PFSK-1 (cell line): Measurements from ENCODE around the gene BAIAP3.

Experiments used
- FOXP2 ChIP-seq: optimal IDR thresholded peaks from 2 replicates; pipeline ENCODE3; 2011; ENCODE audit warnings: borderline replicate concordance, control low read depth, inconsistent platforms; ENCODE audit not compliant: insufficient read depth; ENCODE audit errors: extremely low read length, extremely low read depth
- POLR2AphosphoS5 ChIP-seq: IDR thresholded peaks from 2 replicates; pipeline ENCODE4 v1.6.1; 2012; ENCODE audit warnings: low read depth, mild to moderate bottlenecking, control low read depth, low read length, moderate library complexity
- SIN3A ChIP-seq: IDR thresholded peaks from 2 replicates; pipeline ENCODE4 v1.6.1; 2012; ENCODE audit warnings: mild to moderate bottlenecking, low read length, moderate library complexity, borderline replicate concordance; ENCODE audit not compliant: insufficient read depth
- TAF1 ChIP-seq: IDR thresholded peaks from 2 replicates; pipeline ENCODE4 v1.6.1; 2012; ENCODE audit warnings: low read length, control low read depth, borderline replicate concordance; ENCODE audit not compliant: insufficient read depth
- TF ChIP-seq, protein P1 (sequence below), 2 experiments: IDR thresholded peaks; 2 replicates each; pipeline versions ENCODE4 v1.6.1 to v1.8.0; 2011 to 2012; ENCODE audit warnings: low read depth in 2 of 2, low read length in 2 of 2, control low read depth in 1 of 2, inconsistent platforms in 1 of 2, mild to moderate bottlenecking in 1 of 2, moderate library complexity in 1 of 2; ENCODE audit not compliant: insufficient read depth in 1 of 2

BAIAP3 gene

DNA sequence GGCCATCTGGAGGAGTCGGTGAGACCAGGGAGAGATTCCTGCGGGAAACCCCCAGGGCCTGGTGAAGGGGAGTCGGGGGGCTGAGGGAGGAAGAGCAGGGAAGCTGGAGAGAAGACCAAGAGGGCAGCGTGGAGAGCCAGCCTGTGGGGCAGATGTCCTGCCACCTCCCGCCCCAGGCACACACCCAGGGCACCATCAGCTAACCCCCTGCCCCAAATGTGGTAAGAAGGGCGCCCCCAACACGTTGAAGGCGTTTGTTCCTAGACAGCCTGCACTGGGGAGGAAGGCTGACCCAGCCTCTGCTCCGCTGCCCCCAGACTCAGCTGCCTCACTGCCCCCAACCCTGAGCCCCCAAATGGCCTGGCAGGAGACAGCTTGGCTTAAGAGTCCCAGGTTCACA lies 1.3 kb downstream of the BAIAP3 start:
- TF ChIP-seq SIN3A (no peak), FOXP2 (no peak), POLR2AphosphoS5 (no peak), TAF1 (no peak)
- TF ChIP-seq, protein P1, sequence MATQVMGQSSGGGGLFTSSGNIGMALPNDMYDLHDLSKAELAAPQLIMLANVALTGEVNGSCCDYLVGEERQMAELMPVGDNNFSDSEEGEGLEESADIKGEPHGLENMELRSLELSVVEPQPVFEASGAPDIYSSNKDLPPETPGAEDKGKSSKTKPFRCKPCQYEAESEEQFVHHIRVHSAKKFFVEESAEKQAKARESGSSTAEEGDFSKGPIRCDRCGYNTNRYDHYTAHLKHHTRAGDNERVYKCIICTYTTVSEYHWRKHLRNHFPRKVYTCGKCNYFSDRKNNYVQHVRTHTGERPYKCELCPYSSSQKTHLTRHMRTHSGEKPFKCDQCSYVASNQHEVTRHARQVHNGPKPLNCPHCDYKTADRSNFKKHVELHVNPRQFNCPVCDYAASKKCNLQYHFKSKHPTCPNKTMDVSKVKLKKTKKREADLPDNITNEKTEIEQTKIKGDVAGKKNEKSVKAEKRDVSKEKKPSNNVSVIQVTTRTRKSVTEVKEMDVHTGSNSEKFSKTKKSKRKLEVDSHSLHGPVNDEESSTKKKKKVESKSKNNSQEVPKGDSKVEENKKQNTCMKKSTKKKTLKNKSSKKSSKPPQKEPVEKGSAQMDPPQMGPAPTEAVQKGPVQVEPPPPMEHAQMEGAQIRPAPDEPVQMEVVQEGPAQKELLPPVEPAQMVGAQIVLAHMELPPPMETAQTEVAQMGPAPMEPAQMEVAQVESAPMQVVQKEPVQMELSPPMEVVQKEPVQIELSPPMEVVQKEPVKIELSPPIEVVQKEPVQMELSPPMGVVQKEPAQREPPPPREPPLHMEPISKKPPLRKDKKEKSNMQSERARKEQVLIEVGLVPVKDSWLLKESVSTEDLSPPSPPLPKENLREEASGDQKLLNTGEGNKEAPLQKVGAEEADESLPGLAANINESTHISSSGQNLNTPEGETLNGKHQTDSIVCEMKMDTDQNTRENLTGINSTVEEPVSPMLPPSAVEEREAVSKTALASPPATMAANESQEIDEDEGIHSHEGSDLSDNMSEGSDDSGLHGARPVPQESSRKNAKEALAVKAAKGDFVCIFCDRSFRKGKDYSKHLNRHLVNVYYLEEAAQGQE (IDR thresholded peaks at IDR 0.05; ENCODE audit: insufficient read depth in 1 of 2, low read depth in 2 of 2, low read length in 2 of 2): no peak

DNA sequence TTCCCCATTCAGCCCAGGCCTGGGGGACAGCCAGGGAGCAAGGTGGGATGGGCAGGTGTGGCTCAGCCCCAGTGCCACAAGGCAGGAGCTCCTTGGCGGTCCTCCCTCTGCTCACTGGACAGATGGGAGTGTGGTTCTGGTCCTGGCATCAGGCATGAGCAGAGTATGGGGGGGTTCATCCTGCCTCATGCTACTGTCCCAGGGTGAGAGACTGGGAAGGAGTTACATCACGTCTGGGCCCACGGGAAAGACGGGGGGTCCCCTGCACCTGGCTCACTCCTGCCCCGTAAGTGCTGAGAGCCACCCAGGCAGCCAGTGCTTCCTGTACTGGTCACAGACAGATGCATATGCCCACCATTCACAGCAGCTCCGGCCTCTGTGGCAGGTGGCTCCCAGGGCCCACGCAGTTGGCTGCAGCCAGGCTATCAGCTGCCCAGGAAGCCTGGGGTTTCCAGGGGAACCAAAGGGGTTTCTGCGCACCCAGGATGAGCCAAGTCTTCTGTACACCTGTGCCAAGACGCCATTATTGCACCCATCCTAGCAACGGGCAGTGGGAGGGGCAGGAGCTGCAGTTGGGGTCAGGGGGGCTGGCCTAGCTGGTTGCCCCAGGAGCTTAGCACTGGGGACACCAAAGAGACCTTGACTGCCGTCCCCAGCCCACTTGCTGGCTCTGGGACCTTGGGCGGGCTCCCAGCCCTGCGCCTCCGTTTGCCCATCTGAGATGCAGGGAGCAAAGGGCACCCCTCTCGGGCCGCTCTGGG lies 1.9 kb downstream of the BAIAP3 start:
- TF ChIP-seq TAF1: no peak
- no peak for TF ChIP-seq POLR2AphosphoS5
- TF ChIP-seq FOXP2: no peak
- TF ChIP-seq SIN3A: no peak
- TF ChIP-seq, protein P1 (IDR thresholded peaks at IDR 0.05; ENCODE audit: insufficient read depth in 1 of 2, low read depth in 2 of 2, low read length in 2 of 2): no peak

DNA sequence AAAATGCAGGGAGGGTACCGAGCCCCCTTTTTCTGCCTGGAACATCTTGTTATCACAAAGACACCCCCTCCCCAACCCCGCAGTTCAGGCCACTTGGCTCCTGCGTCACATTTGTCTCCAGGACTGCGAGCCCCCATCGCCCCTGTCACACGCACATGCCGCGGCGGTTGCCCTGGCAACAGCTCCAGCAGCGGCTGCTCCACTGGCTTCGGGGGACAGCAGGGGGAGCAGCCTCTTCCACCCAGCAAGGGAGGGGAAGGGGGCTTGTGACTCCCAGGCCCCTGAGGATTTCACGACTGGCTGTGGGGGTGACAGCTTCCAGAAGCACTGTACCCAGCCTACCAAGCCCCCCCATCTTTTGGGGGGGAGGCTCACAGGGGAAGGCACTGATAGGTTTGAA lies 2.6 kb downstream of the BAIAP3 start:
- TF ChIP-seq FOXP2 (no peak), SIN3A (no peak), POLR2AphosphoS5 (no peak), TAF1 (no peak)
- TF ChIP-seq, protein P1 (IDR thresholded peaks at IDR 0.05; ENCODE audit: insufficient read depth in 1 of 2, low read depth in 2 of 2, low read length in 2 of 2): no peak

DNA sequence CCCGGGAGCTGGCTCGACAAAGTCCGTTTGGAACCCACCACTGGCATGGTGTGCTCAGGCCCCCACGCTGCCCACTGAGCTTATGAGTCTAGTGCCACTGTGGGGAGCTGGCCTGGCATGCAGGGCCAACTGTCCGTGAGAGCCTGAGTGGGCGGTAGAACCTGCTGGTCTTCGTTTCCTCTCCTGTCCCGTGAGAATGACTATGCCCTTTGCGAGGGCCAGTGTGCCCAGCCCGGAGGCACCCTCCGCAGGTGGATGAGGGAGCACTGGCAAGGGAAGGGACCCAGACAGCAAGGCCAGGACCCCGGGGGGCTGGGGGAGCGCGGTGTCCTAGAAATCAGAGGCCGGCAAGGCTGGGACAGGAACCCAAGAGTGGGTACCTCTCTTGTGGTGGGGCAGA lies 3.2 kb downstream of the BAIAP3 start:
- TF ChIP-seq, protein P1 (IDR thresholded peaks at IDR 0.05; ENCODE audit: insufficient read depth in 1 of 2, low read depth in 2 of 2, low read length in 2 of 2): no peak
- no peak for TF ChIP-seq POLR2AphosphoS5
- no peak for TF ChIP-seq FOXP2

DNA sequence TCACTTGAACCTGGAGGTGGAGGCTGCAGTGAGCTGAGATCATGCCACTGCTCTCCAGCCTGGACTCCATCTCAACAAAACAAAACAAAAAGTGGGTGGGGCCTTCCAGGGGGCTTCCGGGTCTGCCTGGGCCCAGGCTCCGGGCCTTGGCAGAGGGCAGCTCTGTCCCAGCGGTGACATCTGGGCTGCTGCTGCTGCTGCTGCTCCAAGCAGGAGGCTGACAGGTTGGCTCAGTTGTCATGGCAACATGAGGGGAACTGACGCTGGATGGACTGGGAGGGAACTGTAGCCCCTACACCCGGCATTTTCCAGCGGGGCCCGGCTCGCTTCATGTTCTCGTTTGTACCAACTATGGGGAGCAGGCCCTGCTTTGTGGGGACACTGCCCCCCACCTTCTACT lies 4.0 kb downstream of the BAIAP3 start:
- TF ChIP-seq SIN3A (no peak), POLR2AphosphoS5 (no peak)
